Inflammatory macrophage treated with lipopolysaccharide for 4 hours (primary cell): ENCODE results near the gene EXOC7.

Source experiments
- DNase-seq: peaks from one replicate; pipeline ENCODE4 v3.0.0-alpha.2; 2020

The EXOC7 gene

DNA sequence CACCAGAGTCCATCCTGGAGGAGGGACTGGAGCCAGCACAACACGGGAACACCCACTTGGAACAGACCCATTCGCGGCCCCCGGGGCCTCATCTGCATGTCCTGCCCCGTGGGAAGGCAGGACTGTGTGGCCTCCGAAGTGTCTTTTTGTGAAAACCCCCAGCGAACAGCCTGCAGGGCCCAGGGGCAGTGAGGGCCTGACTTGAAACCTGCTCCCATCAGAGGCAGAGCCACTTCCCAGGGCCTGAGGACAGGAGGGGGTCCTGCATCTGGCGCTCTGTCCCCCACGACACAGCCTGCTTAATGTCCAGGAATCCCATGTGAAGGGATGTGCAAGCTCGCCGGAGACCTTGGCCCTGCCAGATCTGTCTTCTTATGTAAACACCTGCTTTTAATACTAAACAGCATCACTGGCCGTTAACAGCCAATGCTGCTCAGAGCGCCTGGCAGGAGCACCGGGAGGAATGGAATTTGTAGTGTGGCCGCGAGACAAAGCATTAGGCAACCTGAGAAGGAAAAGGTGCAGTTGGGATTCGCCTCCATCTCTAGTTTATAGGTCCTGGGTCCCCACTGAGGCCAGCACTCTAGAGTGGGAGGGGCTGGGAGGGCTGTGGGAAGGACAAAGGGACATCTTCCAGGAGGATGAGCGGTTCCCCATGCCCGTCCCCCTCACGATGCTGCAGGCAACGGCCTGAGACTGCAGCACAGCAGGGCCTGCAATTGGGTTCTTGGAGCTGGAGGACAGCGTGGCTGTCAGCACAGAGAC is 66.9 kb downstream of the EXOC7 start:
- DNase-seq: no peak

DNA sequence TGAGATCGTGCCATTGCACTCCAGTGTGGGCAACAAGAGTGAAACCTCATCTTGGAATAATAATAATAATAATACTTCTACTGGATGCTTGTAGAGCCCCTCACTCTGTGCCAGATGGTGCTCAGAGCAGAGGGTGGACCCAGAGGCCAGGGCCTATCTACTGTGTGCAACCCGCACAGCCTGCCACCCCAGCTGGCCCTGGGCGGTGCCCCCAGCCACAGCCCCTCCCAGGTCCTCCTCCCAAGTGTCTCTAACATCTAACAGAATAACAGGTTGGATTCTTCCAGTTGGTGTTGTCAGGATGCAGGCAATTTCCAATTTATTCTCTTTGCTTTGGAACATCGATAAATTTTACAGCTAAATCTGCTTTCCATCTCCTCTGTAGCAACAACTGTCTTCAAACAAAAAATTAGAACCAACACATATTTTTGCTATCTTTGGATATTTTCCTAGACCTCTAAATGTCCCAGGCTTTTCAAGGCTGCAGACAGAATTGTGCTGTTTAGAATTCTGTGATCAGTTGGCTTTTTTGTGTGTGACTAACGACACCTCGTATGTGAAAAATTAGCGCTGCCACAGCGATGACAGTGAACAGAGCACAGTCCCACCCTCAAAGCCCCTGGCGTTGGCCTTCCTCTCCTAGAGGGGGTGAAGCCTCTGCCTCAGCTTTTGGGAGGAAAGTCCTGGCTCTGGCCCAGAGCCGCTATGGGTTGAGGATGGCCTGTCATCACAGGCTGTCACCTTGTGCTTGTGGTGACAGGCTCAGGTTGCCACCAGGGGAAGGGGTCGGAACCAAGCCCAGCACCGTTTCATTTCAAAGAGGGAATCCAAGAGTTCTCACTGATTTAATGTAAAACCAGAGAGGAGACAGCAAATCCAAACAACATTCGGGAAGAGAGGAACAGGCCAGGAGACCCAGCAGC is 68.9 kb downstream of the EXOC7 start:
- DNase-seq: no peak

DNA sequence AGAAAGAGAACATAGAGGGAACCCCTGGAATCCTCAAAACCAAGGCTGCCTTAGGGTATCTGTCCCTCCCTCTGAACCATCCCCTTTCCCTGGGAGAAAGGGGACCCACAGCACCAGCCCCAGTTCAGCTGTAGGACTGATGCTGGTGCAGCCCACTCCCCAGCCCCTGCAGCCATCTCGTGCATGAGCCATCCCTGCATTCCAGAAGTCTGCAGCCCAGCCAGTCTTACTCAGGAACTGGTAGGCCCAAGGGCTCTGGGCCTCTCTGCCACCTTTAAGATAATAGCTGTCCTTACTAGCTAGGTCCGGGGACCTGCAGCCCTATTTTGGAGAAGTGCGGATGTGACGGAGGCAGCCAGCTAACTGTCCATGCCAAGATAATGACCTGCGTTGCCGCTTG is 70.4 kb downstream of the EXOC7 start:
- DNase-seq: no peak

DNA sequence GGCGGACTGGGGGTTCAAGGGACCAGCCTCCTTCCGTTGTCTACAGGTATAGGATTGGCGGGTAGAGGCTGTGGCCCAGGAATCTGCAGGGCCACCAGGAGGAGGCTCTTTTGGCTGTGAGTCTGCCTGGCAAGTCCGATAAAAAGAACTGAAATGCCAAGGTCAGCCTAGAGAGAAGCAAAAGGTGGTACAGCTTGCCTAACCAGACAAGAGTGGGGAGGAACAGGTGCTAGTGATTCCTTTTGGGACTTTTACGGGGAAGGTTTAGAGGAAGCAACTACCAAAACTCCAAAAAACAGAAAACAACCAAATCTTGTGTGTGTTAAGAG is 70.8 kb downstream of the EXOC7 start:
- DNase-seq: no peak

DNA sequence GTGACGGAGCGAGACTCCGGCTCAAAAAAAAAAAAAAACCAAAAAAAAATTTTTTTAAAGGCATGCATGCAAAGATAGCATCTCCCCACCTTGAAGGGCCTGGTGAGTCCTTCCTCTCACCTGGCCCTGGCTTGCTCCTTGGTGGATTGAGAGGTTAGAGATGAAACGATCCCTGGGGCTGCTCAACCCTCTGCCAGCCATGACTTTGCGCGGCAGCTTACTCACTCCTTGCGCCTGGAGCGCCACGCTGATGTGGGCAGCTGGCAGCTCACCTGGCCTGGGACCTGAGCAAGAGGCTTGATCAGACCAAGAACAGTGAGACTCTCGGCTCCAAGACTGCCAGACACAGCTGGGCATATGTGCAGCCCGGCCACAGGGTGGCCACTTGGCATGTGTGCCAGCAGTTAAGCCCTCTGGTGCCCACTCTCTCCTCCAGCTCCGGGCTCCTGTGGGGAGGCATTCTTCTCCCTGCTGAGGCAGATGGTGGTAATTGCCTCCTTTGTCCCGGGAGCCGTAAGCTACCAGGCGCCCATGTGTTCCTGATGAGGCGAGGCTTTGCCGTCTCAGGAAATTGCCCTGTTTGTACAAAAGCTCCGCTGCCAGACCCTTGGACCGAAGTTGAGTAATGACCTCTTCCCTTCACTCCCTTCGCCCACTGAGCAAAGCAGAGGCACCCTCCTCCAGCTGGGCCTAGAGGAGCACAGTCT is 71.4 kb downstream of the EXOC7 start:
- no peak for DNase-seq
